Uterus (tissue), 2 donors: ENCODE measurements around the gene ATP13A3.

Experiments used
- POLR2A ChIP-seq, 2 donors: fragments of 450-650 bp; IDR thresholded peaks; one replicate each; pipeline ENCODE4 v1.6.1; 2016; ENCODE audit warnings: antibody characterized with exemption in 2 of 2, mild to moderate bottlenecking in 1 of 2, moderate library complexity in 1 of 2
- TF ChIP-seq, protein P1 (sequence below), 4 experiments: fragments of 200-600 bp in 2 of 4; fragments of 450-650 bp in 2 of 4; sonication (generic) in 2 of 4; IDR thresholded peaks; one replicate each; pipeline ENCODE4 v1.5.1; 2016 to 2019; ENCODE audit warnings: antibody characterized with exemption in 4 of 4, mild to moderate bottlenecking in 2 of 4, moderate library complexity in 1 of 4

DNA sequence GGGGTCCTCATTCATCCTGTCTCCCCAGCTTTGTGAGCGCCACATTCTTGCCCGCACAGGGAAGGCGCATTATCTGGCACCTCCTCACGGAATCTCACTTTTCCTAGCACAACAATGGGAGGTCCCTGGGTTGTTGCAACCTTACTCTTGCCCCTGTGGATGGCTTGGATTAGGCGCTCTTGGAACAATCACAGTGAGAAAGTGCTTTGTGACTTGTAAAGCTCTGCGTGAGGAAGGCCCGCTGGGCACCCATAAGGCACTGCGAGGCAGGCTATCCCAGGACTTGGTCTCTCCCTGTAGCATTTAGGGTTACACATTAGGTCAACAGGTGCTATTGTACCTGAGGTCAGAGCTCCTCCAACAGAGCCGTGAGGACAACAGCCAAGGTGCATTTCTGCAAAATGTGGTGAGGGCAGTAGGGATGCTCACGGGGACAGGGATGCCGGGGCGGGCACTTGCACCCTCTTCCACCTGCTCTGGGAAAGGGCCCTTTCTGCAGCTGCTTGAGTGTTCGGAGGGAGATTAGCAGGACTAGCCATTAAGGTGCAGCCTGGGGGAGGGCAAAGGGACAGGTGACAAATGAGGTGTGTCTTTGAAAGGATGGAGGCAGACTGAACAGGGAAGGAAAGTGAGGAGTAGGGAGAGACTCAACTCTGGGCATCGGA is 103.4 kb downstream of the ATP13A3 start:
- TF ChIP-seq, protein P1, sequence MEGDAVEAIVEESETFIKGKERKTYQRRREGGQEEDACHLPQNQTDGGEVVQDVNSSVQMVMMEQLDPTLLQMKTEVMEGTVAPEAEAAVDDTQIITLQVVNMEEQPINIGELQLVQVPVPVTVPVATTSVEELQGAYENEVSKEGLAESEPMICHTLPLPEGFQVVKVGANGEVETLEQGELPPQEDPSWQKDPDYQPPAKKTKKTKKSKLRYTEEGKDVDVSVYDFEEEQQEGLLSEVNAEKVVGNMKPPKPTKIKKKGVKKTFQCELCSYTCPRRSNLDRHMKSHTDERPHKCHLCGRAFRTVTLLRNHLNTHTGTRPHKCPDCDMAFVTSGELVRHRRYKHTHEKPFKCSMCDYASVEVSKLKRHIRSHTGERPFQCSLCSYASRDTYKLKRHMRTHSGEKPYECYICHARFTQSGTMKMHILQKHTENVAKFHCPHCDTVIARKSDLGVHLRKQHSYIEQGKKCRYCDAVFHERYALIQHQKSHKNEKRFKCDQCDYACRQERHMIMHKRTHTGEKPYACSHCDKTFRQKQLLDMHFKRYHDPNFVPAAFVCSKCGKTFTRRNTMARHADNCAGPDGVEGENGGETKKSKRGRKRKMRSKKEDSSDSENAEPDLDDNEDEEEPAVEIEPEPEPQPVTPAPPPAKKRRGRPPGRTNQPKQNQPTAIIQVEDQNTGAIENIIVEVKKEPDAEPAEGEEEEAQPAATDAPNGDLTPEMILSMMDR (IDR thresholded peaks at IDR 0.05): no peak
- TF ChIP-seq POLR2A (IDR thresholded peaks at IDR 0.05): no peak
